Testis (tissue), 3 donors: ENCODE results near the gene CCDC152. TPM values are rescaled to one million over a fixed set of nuclear protein-coding genes. Genes with fewer than 3 reads are reported as not detected.

Experiments
- DNase-seq: peaks from one replicate; pipeline ENCODE4 v3.0.0-alpha.2; 2019
- H3K27ac ChIP-seq, 2 donors: fragments of 200-600 bp; sonication (generic); one replicate each; pipeline ENCODE4 v1.5.1; 2019
- H3K27me3 ChIP-seq: fragments of 200-600 bp; sonication (generic); one replicate; pipeline ENCODE4 v1.5.1; 2019
- H3K36me3 ChIP-seq: fragments of 200-600 bp; sonication (generic); one replicate; pipeline ENCODE4 v1.5.1; 2017; ENCODE audit warnings: low read depth; ENCODE audit errors: missing control alignments
- H3K4me1 ChIP-seq: fragments of 200-600 bp; sonication (generic); one replicate; pipeline ENCODE4 v1.5.1; 2019
- H3K4me3 ChIP-seq, 2 donors: fragments of 200-600 bp; sonication (generic); one replicate each; pipeline ENCODE4 v1.5.1; 2017 to 2019
- H3K9me3 ChIP-seq: fragments of 200-600 bp; sonication (generic); one replicate; pipeline ENCODE4 v1.5.1; 2017
- CTCF ChIP-seq, 3 experiments: fragments of 450-650 bp in 2 of 3; fragments of 200-600 bp in 1 of 3; sonication (generic) in 1 of 3; IDR thresholded peaks; one replicate each; pipeline ENCODE4 v1.5.1; 2016 to 2019; ENCODE audit warnings: antibody characterized with exemption in 3 of 3, mild to moderate bottlenecking in 2 of 3, moderate library complexity in 1 of 3
- POLR2A ChIP-seq: fragments of 450-650 bp; IDR thresholded peaks from one replicate; pipeline ENCODE4 v1.6.1; 2017; ENCODE audit warnings: antibody characterized with exemption, mild to moderate bottlenecking, moderate library complexity
- WGBS, 2 donors: methylation state at CpG; one replicate each; pipeline ENCODE4 v1.1.5; 2018; 5-methylcytosine and 5-hydroxymethylcytosine counted together
- intact Hi-C: fragments of 100-400 bp; cut with DNase I; formaldehyde crosslinking; loops from one replicate; pipeline ENCODE4 v1.15.1; 2023; ENCODE audit warnings: low total_unique reads
- polyA plus RNA-seq: library from polyadenylated mRNA; stranded (reverse); fragments of 350-450 nt; fragmentation: Illumina TruSeq; extraction: RNeasy Lipid Tissue Mini Kit (QIAGEN cat#74804); gene quantifications from one replicate; pipeline ENCODE4 v1.2.3, GENCODE V29; 2014; ENCODE audit warnings: low read depth, low replicate concordance; ENCODE audit not compliant: insufficient read depth
- total RNA-seq, 2 donors: library from RNA; depleted of rRNA; stranded (reverse); fragments of >200 nt; gene quantifications; one replicate each; pipeline ENCODE4 v1.2.3, GENCODE V29; 2016

Gene CCDC152
- total and polyA plus RNA-seq, 3 donors from 2014 or later = 1.4 to 5.2 (median 2.4) TPM

- H3K36me3 ChIP-seq = no peaks in the 10 kb centered on the region
- intact Hi-C loops = no loop called here
- 86% methylated on average over 3 of the region's 3 CpGs for WGBS, 2 donors
Observed at GRCh38 chr5:42745856-42746255, 10.8 kb upstream of the CCDC152 start.

GRCh38 chr5:42749020-42749419 is 7.6 kb upstream of the CCDC152 start:
- TF ChIP-seq CTCF (IDR thresholded peaks at IDR 0.05) = no peak
- TF ChIP-seq POLR2A = no peak
- intact Hi-C loops = no loop called here

More at GRCh38 chr5:42745856-42746255, 10.8 kb upstream of the CCDC152 start:
- Histone ChIP-seq H3K9me3 (no peaks in the 10 kb centered on the region), H3K4me1 (no peaks in the 10 kb centered on the region), H3K27ac (no peak overlapping the region), H3K27me3 (no peaks in the 10 kb centered on the region), H3K4me3 (no peak overlapping the region)
- DNase-seq = no peak
- no peak for TF ChIP-seq POLR2A
- no peak for TF ChIP-seq CTCF (IDR thresholded peaks at IDR 0.05)

GRCh38 chr5:42750507-42750906 is 6.1 kb upstream of the CCDC152 start:
- TF ChIP-seq POLR2A (no peak), CTCF (IDR thresholded peaks at IDR 0.05) (no peak)
- intact Hi-C loops = no loop called here
- WGBS, 2 donors = 90 to 96% methylated on average over 5 of the region's 5 CpGs

More at GRCh38 chr5:42749020-42749419, 7.6 kb upstream of the CCDC152 start:
- Histone ChIP-seq H3K4me1 (no peaks in the 10 kb centered on the region), H3K4me3 (no peak overlapping the region), H3K36me3 (no peaks in the 10 kb centered on the region), H3K27ac (no peak overlapping the region), H3K27me3 (no peaks in the 10 kb centered on the region), H3K9me3 (no peaks in the 10 kb centered on the region)
- DNase-seq = no peak

GRCh38 chr5:42751044-42751443 is 5.6 kb upstream of the CCDC152 start:
- no peak for DNase-seq
- no peaks in the 10 kb centered on the region for H3K36me3 ChIP-seq
- H3K27ac ChIP-seq = no peak overlapping the region
- no peaks in the 10 kb centered on the region for H3K4me1 ChIP-seq
- no peaks in the 10 kb centered on the region for H3K27me3 ChIP-seq
- intact Hi-C loops = no loop called here
- WGBS, 2 donors = 77 to 81% methylated on average over 5 of the region's 5 CpGs
- H3K4me3 ChIP-seq = no peak overlapping the region
- TF ChIP-seq CTCF (IDR thresholded peaks at IDR 0.05) = no peak
- TF ChIP-seq POLR2A = no peak
- no peaks in the 10 kb centered on the region for H3K9me3 ChIP-seq

More at GRCh38 chr5:42750507-42750906, 6.1 kb upstream of the CCDC152 start:
- no peaks in the 10 kb centered on the region for H3K27me3 ChIP-seq
- no peaks in the 10 kb centered on the region for H3K36me3 ChIP-seq
- H3K4me1 ChIP-seq = no peaks in the 10 kb centered on the region
- DNase-seq = no peak
- H3K27ac ChIP-seq = no peak overlapping the region
- no peak overlapping the region for H3K4me3 ChIP-seq
- H3K9me3 ChIP-seq = no peaks in the 10 kb centered on the region

GRCh38 chr5:42753099-42753498 is 3.5 kb upstream of the CCDC152 start:
- H3K4me3 ChIP-seq = no peak overlapping the region
- intact Hi-C loops = no loop called here
- H3K4me1 ChIP-seq = no peaks in the 10 kb centered on the region
- H3K36me3 ChIP-seq = no peaks in the 10 kb centered on the region
- no peak for TF ChIP-seq CTCF (IDR thresholded peaks at IDR 0.05)
- no peak for TF ChIP-seq POLR2A
- WGBS, 2 donors = 89 to 97% methylated on average over 3 of the region's 3 CpGs
- DNase-seq = no peak
- no peak overlapping the region for H3K27ac ChIP-seq
- no peaks in the 10 kb centered on the region for H3K9me3 ChIP-seq
- H3K27me3 ChIP-seq = no peaks in the 10 kb centered on the region
